ENCODE data around the gene CELF4. TPM values are rescaled to one million over a fixed set of nuclear protein-coding genes. Genes with fewer than 3 reads are reported as not detected.

CELF4 gene
- total RNA-seq, 2 donors from 2014 or later = 0.22 to 3.9 TPM

DNA sequence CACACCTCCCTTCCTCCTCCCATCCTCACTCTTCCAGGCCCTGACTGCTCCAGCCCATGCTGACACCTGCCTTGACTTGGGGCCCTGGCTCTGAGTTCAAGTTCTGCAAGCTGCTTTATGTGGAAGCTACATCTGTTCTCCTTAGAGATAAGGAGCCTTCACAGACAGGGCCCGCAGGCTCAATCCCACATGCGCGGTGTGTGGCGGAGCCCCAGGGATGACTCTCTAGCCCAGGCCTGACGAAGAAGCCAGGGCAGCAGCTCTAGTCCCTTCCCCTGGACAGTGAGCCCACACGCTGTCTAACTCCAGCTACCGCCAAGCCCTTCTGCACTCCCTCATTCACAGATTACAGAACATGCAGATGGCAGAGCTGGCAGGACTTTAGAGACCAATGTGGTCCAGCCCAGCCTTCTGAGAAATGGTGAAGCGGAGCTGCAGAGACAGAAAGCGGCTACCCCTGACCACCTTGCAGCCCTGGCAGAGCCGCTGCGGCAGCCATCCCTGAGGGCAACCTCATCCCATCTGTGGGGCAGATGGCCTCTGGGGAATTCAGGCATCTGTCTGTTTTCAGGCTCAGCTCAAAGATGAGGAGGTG, 304.3 kb downstream of the CELF4 start:
- no peaks in the 10 kb centered on the region for H3K9me3 ChIP-seq
- no peak for DNase-seq (ENCODE audit: low spot score)
- H3K36me3 ChIP-seq = no peaks in the 10 kb centered on the region
- H3K27me3 ChIP-seq = no peaks in the 10 kb centered on the region
- H3K27ac ChIP-seq = no peak overlapping the region
- H3K4me3 ChIP-seq = no peak overlapping the region
- H3K4me1 ChIP-seq = no peaks in the 10 kb centered on the region
- TF ChIP-seq, protein P1, sequence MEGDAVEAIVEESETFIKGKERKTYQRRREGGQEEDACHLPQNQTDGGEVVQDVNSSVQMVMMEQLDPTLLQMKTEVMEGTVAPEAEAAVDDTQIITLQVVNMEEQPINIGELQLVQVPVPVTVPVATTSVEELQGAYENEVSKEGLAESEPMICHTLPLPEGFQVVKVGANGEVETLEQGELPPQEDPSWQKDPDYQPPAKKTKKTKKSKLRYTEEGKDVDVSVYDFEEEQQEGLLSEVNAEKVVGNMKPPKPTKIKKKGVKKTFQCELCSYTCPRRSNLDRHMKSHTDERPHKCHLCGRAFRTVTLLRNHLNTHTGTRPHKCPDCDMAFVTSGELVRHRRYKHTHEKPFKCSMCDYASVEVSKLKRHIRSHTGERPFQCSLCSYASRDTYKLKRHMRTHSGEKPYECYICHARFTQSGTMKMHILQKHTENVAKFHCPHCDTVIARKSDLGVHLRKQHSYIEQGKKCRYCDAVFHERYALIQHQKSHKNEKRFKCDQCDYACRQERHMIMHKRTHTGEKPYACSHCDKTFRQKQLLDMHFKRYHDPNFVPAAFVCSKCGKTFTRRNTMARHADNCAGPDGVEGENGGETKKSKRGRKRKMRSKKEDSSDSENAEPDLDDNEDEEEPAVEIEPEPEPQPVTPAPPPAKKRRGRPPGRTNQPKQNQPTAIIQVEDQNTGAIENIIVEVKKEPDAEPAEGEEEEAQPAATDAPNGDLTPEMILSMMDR (IDR thresholded peaks at IDR 0.05) = no peak

DNA sequence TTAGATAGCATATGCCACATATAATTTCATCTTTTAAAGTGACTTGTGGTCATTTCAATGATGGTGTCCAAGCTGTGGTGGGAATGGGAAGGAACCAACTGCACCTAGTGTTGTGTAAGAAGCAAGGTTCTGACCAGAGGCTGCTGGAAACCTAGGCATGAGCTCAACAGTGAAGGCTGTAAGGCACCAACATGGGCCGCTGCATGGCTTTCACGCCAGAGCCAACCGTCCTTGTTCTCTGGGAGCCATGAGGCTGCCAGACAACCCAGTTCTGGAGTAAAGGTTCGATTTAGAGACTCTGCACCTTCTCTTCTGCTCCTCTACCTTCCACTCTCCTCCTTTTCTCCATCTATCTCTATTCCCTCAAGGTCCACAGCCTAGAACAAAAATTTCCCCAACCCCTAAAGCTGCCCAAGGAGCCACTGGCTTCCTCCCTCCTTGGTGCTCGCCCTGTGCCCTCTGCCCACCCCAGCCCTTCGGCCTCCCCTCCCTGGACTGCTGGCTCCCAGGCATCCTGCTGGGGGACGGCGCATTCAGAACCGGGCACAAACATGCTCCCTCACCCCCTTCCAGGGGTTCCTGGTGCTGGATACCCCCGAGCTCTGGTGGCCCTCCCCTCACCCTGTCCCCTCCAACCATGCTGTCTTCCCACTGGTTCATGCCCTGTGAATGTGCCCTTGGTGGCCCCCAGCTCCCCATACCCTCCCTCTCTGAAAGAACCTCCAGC, 305.1 kb downstream of the CELF4 start:
- Histone ChIP-seq H3K27me3 (no peaks in the 10 kb centered on the region), H3K36me3 (no peaks in the 10 kb centered on the region), H3K27ac (no peak overlapping the region), H3K9me3 (no peaks in the 10 kb centered on the region), H3K4me3 (no peak overlapping the region), H3K4me1 (no peaks in the 10 kb centered on the region)
- TF ChIP-seq, protein P1 (IDR thresholded peaks at IDR 0.05) = no peak
- no peak for DNase-seq (ENCODE audit: low spot score)

DNA sequence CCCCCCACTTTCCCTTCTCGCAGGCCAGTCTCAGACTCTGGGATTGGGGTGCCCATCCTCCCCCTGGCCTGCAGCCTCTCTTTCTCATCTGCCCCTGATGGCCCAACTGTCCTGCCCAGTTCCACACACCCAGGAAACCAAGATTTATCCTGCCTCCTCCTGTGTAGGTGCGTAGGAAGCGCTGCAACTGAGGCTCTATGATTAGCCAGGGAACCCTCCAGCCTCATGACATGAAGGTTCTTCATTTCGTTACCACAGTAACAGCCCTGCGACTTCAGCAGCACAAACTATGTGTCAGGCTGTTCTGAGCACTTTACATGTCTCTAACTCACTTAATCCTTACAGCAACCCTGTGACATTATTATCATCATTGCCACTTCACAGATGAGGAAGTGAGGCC, 305.9 kb downstream of the CELF4 start:
- Histone ChIP-seq H3K4me1 (peaks cover 0 to under 1% of the 10 kb centered on the region in 2 donors), H3K27ac (no peak overlapping the region), H3K36me3 (no peaks in the 10 kb centered on the region), H3K4me3 (no peak overlapping the region), H3K9me3 (no peaks in the 10 kb centered on the region), H3K27me3 (no peaks in the 10 kb centered on the region)
- DNase-seq (ENCODE audit: low spot score) = no peak
- TF ChIP-seq, protein P1 (IDR thresholded peaks at IDR 0.05) = no peak

DNA sequence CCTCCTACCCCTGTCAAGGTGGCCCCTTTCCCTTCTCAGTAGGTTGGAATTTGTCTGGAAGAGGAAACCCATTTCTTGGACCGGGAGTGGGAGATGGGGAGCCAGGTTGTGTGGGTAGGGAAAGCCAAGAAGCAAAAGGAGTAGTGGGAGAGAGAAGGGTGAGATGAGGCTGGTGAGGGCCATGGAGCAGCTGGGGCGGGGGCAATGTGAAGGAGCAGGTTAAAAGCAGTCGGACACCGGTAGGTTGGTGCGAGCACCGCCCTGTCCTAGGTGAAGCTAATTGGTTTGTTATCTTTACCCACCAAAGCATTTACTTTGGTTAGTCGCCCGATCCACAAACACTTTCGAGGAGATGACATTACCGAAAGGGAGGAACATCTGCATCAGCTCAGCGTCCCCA, 306.8 kb downstream of the CELF4 start:
- H3K27me3 ChIP-seq = no peaks in the 10 kb centered on the region
- TF ChIP-seq, protein P1 (IDR thresholded peaks at IDR 0.05) = no peak

DNA sequence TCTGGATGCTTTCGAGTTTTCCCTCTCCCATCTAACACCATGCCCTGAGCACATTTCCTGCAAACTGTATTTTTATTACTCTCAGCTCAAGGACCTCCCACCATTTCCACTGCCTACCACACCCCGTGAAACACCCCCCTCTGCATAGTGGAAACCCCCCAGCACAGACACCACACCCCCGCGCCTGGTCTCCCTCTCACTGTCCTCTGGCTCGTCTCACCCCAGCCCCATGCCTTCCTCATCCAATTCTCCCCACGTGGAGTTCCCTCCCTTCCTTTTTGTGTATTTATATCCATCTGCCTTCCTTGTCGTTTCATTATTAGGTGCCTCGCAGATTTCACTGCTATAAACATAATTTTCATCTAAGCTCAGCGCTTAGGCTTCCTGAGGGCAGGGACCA, 307.5 kb downstream of the CELF4 start:
- no peak overlapping the region for H3K4me3 ChIP-seq
- TF ChIP-seq, protein P1 (IDR thresholded peaks at IDR 0.05) = no peak
- no peaks in the 10 kb centered on the region for H3K9me3 ChIP-seq
- H3K27me3 ChIP-seq = no peaks in the 10 kb centered on the region
- no peaks in the 10 kb centered on the region for H3K36me3 ChIP-seq
- H3K4me1 ChIP-seq = peaks cover 0 to 12% of the 10 kb centered on the region in 2 donors
- DNase-seq (ENCODE audit: low spot score) = no peak
- no peak overlapping the region for H3K27ac ChIP-seq

More for the DNA sequence above, 306.8 kb downstream of the CELF4 start:
- Histone ChIP-seq H3K4me3 (no peak overlapping the region), H3K36me3 (no peaks in the 10 kb centered on the region), H3K9me3 (no peaks in the 10 kb centered on the region), H3K4me1 (peaks cover 0 to 7% of the 10 kb centered on the region in 2 donors), H3K27ac (no peak overlapping the region)
- no peak for DNase-seq (ENCODE audit: low spot score)

Measured in right atrium auricular region (tissue), 2 donors.